ENCODE data around the gene FNDC3A.
A peak's percentile ranks its signal among the peaks of the same experiment; 100 is the strongest.
"Not testable (repeated sequence)": the region's sequence is repeated elsewhere in the genome, so short reads cannot be mapped to it uniquely, and the experiment has no call there.

FNDC3A gene

GRCh38 chr13:49116873-49117272 lies 141.2 kb downstream of the FNDC3A start:
- Mint-ChIP-seq H3K27ac (no peak overlapping the region), H3K27me3 (no peaks in the 10 kb centered on the region), H3K4me3 (no peak overlapping the region), H3K9me3 (peaks cover 13% of the 10 kb centered on the region in 2 donors), H3K4me1 (peaks cover 41% of the 10 kb centered on the region)
- no peak for ATAC-seq
- no peak for DNase-seq

GRCh38 chr13:49118455-49118854 lies 142.7 kb downstream of the FNDC3A start:
- DNase-seq, H3K27me3 Mint-ChIP-seq, ATAC-seq, H3K4me3 Mint-ChIP-seq, H3K27ac Mint-ChIP-seq: not testable (repeated sequence)
- H3K4me1 Mint-ChIP-seq: peaks cover 33% of the 10 kb centered on the region
- H3K9me3 Mint-ChIP-seq: peaks cover 13 to 20% of the 10 kb centered on the region in 2 donors

- ATAC-seq (no peak), DNase-seq (no peak)
- no peak overlapping the region for H3K4me3 Mint-ChIP-seq
- peaks cover 29% of the 10 kb centered on the region for H3K4me1 Mint-ChIP-seq
- no peaks in the 10 kb centered on the region for H3K27me3 Mint-ChIP-seq
- H3K9me3 Mint-ChIP-seq: peaks cover 1 to 14% of the 10 kb centered on the region in 2 donors
- no peak overlapping the region for H3K27ac Mint-ChIP-seq
Observed at GRCh38 chr13:49124693-49125304, 149.1 kb downstream of the FNDC3A start.

GRCh38 chr13:49125964-49126524 lies 150.3 kb downstream of the FNDC3A start:
- Mint-ChIP-seq H3K27me3 (no peaks in the 10 kb centered on the region), H3K4me1 (peaks cover 28% of the 10 kb centered on the region), H3K9me3 (peaks cover 0 to 12% of the 10 kb centered on the region in 2 donors), H3K27ac (peak overlapping the region in 1 of 2 donors; percentile 16), H3K4me3 (no peak overlapping the region)
- no peak for ATAC-seq
- DNase-seq: no peak

DNA sequence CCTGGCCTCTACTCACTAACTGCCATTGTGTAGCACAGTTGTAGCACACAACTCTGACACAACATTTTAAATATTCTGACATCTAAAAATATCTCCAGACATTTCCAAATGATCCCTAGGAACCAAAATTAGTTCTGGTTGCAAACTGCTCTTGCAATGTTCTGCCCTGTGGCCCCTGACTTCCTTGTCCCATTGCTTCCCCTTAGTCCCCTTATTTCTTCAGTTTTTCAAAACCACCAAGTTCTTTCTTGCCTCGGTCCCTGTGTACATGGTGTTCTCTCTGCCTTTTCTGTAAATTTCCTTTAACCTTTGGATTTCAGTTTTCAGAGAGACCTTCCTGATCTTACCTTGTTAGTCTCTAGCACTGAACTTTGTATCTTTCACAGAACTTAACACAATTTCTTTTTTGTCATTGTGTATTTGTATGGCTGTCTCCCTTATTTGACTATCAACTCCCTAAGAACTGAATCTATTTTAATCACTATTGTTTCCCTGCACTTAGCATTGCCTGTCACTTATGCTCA lies 156.8 kb downstream of the FNDC3A start:
- no peak overlapping the region for H3K4me3 Mint-ChIP-seq
- H3K9me3 Mint-ChIP-seq: no peaks in the 10 kb centered on the region
- H3K27me3 Mint-ChIP-seq: no peaks in the 10 kb centered on the region
- DNase-seq (no peak), ATAC-seq (no peak)
- peak overlapping the region in 1 of 2 donors; percentile 86 for H3K27ac Mint-ChIP-seq
- H3K4me1 Mint-ChIP-seq: peaks cover 13% of the 10 kb centered on the region

GRCh38 chr13:49134305-49134704 lies 158.6 kb downstream of the FNDC3A start:
- Mint-ChIP-seq H3K27ac (no peak overlapping the region), H3K4me1 (peaks cover 19% of the 10 kb centered on the region)
- no peak for DNase-seq

DNA sequence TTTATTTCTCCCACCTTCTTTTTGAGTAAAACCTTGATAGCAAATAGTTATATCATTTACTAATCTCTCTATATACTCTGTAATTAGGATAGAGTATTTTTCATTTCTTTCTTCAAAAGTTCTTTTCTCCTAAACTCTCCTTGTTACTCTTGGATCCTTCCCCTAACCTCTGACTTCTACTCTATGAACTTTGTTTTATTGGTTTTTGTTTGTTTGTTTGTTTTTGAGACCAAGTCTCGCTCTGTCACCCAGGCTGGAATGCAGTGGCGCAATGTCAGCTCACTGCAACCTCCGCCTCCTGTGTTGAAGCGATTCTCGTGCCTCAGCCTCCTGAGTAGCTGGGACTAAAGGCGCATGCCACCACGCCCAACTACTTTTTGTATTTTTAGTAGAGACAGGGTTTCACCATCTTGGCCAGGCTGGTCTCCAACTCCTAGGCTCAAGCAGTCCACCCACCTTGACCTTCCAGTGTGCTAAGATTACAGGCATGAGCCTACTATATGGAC lies 161.5 kb downstream of the FNDC3A start:
- not testable (repeated sequence) for H3K4me3 Mint-ChIP-seq, ATAC-seq, H3K27me3 Mint-ChIP-seq, H3K27ac Mint-ChIP-seq, DNase-seq, H3K9me3 Mint-ChIP-seq
- H3K4me1 Mint-ChIP-seq: peaks cover 38% of the 10 kb centered on the region

More at GRCh38 chr13:49134305-49134704, 158.6 kb downstream of the FNDC3A start:
- Mint-ChIP-seq H3K9me3 (no peaks in the 10 kb centered on the region), H3K27me3 (no peaks in the 10 kb centered on the region), H3K4me3 (no peak overlapping the region)
- ATAC-seq: no peak

- Mint-ChIP-seq H3K4me1 (peaks cover 43% of the 10 kb centered on the region), H3K4me3 (peak overlapping the region; percentile 18 to 36), H3K9me3 (no peaks in the 10 kb centered on the region), H3K27me3 (no peaks in the 10 kb centered on the region), H3K27ac (peak overlapping the region; percentile 74 to 82)
- DNase-seq (no peak), ATAC-seq (peak; percentile 90)
Observed at GRCh38 chr13:49140910-49141611, 165.3 kb downstream of the FNDC3A start.

- ATAC-seq (no peak), DNase-seq (no peak)
- Mint-ChIP-seq H3K27me3 (no peaks in the 10 kb centered on the region), H3K4me3 (peak overlapping the region; percentile 51 to 78), H3K9me3 (peaks cover 28 to 35% of the 10 kb centered on the region in 2 donors), H3K27ac (peak overlapping the region; percentile 89 to 92), H3K4me1 (peaks cover 47% of the 10 kb centered on the region)
Observed at GRCh38 chr13:49146950-49147355, 171.2 kb downstream of the FNDC3A start.

DNA sequence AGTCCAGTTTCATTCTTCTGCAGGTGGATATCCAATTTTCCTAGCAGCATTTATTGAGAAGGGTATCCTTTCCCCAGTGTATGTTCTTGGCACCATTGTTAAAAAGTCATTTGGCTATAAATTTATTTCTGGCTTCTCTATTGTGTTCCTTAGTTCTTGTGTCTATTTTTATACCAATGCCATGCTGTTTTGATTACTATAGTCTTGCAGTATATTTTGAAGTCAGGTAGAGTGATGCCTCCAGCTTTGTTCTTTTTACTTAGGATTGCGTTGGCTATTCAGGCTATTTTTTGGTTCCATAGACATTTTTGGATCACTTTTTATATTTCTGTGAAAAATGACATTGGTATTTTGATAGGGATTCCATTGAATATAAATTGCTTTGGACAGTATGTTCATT lies 172.7 kb downstream of the FNDC3A start:
- DNase-seq: no peak
- Mint-ChIP-seq H3K9me3 (peaks cover 28 to 35% of the 10 kb centered on the region in 2 donors), H3K27ac (no peak overlapping the region), H3K4me1 (peaks cover 36% of the 10 kb centered on the region), H3K27me3 (no peaks in the 10 kb centered on the region), H3K4me3 (no peak overlapping the region)
- no peak for ATAC-seq

DNA sequence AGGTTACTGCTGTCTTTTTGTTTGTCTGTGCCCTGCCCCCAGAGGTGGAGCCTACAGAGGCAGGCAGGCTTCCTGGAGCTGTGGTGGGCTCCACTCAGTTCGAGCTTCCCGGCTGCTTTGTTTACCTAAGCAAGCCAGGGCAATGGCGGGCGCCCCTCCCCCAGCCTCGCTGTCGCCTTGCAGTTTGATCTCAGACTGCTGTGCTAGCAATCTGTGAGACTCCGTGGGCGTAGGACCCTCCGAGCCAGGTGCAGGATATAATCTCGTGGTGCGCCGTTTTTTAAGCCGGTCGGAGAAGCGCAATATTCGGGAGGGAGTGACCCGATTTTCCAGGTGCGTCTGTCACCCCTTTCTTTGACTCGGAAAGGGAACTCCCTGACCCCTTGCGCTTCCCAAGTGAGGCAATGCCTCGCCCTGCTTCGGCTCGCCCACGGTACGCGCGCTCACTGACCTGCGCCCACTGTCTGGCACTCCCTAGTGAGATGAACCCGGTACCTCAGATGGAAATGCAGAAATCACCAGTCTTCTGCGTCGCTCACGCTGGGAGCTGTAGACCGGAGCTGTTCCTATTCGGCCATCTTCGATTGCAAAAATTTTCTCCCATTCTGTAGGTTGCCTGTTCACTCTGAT lies 182.4 kb downstream of the FNDC3A start:
- not testable (repeated sequence) for H3K27me3 Mint-ChIP-seq, DNase-seq, H3K4me3 Mint-ChIP-seq, ATAC-seq, H3K27ac Mint-ChIP-seq
- peaks cover 8 to 23% of the 10 kb centered on the region in 2 donors for H3K9me3 Mint-ChIP-seq
- H3K4me1 Mint-ChIP-seq: peaks cover 24% of the 10 kb centered on the region

DNA sequence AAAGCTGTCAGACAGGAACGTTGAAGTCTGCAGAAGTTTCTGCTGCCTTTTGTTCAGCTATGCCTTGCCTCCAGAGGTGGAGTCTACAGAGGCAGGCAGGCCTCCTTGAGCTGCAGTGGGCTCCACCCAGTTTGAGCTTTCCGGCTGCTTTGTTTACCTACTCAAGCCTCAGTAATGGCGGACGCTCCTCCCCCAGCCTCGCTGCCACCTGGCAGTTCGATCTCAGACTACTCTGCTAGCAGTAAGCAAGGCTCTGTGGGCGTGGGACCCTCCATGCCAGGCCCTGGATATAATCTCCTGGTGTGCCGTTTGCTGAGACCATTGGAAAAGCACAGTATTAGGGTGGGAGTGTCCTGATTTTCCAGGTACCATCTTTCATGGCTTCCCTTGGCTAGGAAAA lies 187.4 kb downstream of the FNDC3A start:
- Mint-ChIP-seq H3K9me3 (peaks cover 14 to 35% of the 10 kb centered on the region in 2 donors), H3K4me1 (peaks cover 48% of the 10 kb centered on the region)
- DNase-seq, H3K27ac Mint-ChIP-seq, ATAC-seq, H3K27me3 Mint-ChIP-seq, H3K4me3 Mint-ChIP-seq: not testable (repeated sequence)

DNA sequence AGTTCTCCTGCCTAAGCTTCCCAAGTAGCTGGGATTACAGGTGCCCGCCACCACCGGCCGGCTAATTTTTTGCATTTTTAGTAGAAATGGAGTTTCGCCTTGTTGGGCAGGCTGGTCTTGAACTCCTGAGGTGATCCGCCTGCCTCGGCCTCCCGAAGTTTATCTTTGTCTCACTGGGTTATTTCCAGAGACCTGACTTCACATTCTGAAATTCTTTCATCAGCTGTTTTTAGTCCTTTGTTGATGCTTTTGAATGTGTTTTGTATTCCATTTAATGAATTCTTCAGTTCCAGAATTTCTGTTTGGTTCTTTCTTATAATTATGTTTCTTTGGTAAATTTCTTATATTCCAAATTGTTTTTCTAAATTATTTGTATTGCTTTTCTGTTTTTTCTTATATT lies 189.0 kb downstream of the FNDC3A start:
- Mint-ChIP-seq H3K27me3 (no peaks in the 10 kb centered on the region), H3K4me3 (no peak overlapping the region), H3K9me3 (peaks cover 14 to 35% of the 10 kb centered on the region in 2 donors), H3K27ac (no peak overlapping the region), H3K4me1 (peaks cover 36% of the 10 kb centered on the region)
- ATAC-seq (no peak), DNase-seq (no peak)

GRCh38 chr13:49165798-49166752 lies 190.4 kb downstream of the FNDC3A start:
- Mint-ChIP-seq H3K9me3 (peaks cover 14 to 29% of the 10 kb centered on the region in 2 donors), H3K4me3 (no peak overlapping the region), H3K27me3 (no peaks in the 10 kb centered on the region), H3K27ac (peak overlapping the region in 1 of 2 donors; percentile 3), H3K4me1 (peaks cover 30% of the 10 kb centered on the region)
- no peak for ATAC-seq
- DNase-seq: no peak

Data from stimulated activated naive CD8-positive, alpha-beta T cell treated with anti-CD3 and anti-CD28 coated beads, Interleukin-15, amount 100 ng/mL, for 72 hours (primary cell).